Cardiac septum (tissue), 1 donor: ENCODE data around the gene MYH13. TPM values are rescaled to one million over a fixed set of nuclear protein-coding genes. Genes with fewer than 3 reads are reported as not detected.

Experiments
- DNase-seq: peaks from one replicate; pipeline ENCODE4 v3.0.0-alpha.2; 2020; ENCODE audit warnings: low spot score
- intact Hi-C: fragments of 100-400 bp; cut with DNase I; formaldehyde crosslinking; loops from one replicate; pipeline ENCODE4 v1.14.0; 2022
- total RNA-seq: library from RNA; stranded (reverse); fragmentation: NEBNext Ultra II Directional; extraction: Animal tissue kit (Norgen Biotek cat#: 25700); gene quantifications from one replicate; pipeline ENCODE4 v1.2.1, GENCODE V29; 2021
- donor health status: DM: no; HTN: no; CAD: no.

MYH13 gene
- total RNA-seq, 1 donor from 2014 or later = not detected

DNA sequence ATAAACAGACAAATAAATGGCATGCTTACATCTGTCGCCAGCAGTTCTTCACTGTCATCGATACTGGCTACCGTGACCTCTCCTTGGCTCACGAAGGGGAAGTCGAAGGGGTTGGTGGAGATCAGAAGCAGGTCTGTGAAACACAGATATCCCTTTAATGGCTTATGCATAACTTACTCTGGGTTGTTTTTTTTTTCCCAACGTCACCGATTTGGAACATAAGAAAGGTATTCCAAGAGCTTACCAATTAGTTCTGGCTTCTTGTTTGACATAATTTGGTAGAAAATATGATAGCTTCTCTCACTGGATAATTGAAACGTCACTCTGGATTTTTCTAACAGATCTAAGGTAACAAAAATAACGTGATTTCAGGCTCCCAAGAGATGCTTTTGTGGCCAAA lies 18.2 kb downstream of the MYH13 start:
- intact Hi-C loops = no loop called here
- no peak for DNase-seq

DNA sequence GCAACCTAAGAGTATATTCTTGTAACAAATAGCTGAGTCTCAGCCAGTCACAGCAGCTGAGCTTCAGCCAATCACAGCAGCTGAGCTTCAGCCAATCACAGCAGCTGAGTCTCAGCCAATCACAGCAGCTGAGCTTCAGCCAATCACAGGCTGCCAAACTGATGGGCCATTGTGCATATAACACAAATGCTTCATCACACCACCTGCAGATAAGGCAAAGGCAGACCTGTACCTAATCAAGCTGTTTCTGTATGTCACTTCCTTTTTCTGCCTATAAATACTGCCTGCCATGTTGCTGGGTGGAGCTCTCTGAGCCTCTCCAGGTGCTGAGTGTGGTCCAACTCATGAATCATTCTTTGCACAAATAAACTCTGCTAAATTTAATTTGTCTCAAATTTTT lies 19.9 kb downstream of the MYH13 start:
- intact Hi-C loops = no loop called here
- DNase-seq = no peak

DNA sequence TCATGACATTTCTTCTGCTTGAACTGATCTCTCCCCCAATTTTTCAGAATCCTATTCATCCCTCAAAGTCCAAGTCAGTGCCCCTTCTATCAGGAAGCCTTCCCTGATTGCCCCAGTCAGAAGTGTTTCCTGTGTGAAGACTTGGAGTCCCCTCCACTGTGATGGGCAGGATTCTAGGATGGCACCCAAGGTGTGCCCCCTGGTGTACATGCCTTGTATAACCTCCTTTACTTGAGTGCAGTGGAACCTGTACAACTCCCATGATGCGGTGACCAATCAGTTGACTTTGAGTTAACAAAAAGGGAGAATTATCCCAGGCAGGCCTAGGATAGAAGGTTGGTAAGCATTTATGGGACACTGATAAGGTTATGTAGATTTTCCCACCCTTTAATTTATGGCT lies 23.4 kb downstream of the MYH13 start:
- DNase-seq = no peak
- intact Hi-C loops = no loop called here

DNA sequence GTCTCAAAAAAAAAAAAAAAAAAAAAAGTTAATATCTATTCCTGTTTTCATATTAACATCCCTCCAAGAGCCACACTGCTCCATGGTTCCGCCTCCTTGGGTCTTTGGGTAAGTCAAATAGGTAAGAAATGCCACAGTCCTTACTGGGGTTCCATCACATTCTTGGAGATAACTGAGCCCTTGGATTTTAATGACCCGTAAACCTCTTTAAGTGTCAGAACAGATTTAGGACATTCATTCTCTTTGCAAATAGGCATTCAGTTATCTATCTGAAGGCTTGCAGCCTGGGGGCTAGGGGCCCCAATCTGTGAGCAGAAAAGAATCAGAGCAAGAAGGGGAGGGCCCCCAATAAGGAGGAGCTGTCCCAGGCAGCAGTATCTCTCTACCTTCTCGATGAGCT lies 28.0 kb downstream of the MYH13 start:
- intact Hi-C loops = no loop called here
- no peak for DNase-seq

DNA sequence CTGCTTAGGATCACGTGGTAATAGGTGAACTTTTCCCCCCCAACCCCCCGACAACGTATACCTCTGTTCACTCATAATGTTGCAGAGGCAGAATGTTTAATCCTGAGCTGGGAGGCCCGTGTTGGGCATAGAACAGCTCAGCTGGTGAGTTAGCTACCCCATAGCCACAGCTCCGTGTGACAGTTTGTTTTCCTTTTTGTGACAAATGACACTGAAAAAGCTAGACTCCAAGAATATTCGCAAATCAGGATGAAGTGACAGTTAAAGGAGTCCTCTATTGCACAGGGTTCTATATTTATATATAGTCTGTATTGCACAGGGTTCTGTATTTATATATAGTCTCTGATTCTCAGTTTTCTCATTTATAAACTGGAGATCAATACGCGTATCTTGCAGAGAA lies 33.8 kb downstream of the MYH13 start:
- intact Hi-C loops = no loop called here

DNA sequence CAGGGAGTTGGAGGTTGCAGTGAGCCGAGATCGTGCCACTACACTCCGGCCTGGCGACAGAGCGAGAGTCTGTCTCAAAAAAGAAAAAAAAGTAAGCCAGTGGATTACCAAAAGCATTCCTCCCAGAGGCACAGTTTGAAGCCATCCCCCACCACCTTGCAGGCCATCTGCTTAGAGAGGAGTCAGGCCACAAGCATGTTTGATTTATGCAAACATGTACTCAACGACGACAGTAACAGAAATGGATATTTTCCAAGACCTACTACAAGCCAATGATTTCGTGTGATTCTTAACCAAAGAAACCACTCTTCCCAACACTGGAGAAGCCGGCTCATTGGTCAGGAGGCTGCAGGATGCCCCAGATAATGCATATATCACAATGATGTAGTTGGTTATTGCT lies 34.8 kb downstream of the MYH13 start:
- intact Hi-C loops = no loop called here
- DNase-seq = no peak

More for the DNA sequence above, 33.8 kb downstream of the MYH13 start:
- DNase-seq = no peak

DNA sequence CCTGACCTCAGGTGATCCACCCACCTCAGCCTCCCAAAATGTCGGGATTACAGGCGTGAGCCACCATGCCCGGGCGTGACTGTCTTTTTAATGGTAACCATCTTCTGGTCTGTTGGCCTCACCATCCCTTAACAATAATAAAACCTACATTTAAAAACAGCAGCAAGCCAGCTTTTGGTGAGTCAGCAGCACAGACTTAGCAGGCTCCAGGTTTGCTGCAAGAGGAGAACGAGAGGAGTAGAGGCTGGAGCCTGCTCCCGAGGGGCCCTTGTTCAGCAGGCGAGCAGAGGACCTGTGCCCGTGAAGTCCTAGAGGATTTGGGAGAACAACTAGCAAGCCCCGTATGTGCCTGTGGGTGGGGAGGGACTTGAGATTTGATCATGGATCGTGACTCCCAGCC lies 35.7 kb downstream of the MYH13 start:
- DNase-seq = no peak
- intact Hi-C loops = no loop called here

DNA sequence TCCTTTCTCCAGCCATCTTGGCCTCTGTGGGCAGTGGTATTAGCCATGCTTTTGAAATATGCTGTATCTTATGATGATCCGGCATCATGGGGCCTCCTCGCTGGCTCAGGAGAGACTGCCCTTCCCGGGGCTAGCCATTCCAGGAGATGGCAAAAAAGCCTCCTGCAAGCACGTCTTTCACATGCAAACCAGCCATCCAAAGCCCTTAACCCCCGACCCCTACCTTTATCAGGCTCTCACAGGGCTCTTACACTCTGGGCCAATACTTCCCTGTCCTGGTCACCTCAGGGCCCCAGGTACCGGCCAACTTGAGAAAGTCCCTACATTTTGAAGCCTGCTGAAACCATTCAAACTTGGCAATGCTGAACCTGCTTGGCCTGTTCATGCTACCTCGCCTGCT lies 36.4 kb downstream of the MYH13 start:
- no peak for DNase-seq
- intact Hi-C loops = no loop called here

DNA sequence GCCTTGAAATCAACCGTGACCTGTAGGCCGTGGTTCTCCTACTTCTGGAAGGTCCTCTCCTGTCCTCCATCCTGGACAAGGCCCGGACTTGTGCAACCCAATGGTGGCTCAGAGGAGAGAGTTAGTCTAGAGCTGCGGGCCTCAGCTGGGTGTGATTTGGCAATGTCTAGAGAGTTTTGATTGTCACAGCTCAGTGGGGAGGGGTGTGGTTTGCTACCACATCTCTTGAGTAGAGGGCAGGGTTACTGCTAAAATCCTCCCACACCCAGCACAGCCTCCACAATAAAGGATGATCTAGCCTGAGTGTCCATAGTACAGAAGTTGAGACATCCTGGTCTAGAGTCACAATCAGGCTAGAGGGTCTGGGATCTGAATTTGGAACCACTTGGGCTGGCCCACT lies 40.3 kb downstream of the MYH13 start:
- DNase-seq = no peak
- intact Hi-C loops = no loop called here

DNA sequence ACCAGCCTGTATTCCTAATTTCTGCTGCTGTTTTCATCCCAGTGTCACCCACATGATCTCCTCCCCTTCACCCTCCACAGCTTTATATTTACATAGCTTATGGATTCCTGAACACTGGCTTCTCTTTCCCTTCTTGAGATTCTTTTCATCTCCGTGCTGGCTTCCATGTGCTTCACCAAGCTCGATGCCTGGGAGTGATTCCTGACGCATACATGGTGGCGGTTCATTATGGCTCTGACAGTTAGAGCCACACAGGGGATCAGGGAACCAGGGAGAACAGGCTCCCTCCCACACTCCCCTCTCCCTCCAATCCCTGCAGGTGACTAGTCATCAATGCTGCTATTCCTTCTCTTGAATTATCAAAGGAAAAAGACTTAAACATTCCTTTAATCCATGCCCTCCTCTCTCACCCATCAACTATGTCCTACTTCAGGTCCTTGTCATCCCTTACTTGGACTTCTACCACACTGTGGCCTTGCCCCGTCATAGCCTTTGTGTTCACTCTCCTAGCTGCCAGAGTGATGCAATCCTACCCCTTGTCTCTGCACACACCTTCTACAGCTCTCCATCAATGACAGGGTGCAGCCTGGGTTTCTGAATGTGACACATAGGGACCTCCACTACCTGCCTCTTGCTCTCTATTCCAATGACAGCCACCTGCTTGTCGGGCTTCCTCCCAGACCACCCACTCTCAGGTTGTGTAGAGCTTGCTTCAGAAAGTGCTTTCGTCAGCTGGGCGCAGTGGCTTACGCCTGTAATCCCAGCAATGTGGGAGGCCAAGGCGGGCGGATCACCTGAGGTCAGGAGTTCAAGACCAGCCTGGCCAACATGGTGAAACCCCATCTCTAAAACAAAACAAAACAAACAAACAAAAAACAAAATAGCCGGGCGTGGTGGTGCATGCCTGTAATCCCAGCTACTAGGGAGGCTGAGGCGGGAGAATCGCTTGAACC lies 43.6 kb downstream of the MYH13 start:
- no peak for DNase-seq
- intact Hi-C loops = no loop called here

DNA sequence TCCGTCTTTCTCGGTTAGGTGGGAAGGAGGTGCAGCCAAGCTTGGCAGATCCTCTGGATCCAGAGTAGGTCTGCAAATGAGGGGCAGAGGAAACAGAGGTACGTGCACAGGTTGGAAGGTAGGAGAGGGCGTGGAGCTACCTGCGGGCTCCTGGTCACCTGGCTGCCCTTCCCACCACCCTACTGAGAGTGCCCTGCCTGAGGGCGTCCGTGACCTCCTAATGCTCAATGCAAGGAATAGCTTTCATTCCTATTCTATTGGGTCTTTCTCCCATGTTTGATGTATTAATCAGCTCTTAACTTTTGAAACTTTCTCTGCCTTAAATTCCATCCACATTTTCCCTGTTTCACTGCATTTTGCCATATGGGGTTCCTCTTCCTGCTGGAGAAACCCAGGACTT lies 44.6 kb downstream of the MYH13 start:
- DNase-seq = no peak
- intact Hi-C loops = no loop called here

DNA sequence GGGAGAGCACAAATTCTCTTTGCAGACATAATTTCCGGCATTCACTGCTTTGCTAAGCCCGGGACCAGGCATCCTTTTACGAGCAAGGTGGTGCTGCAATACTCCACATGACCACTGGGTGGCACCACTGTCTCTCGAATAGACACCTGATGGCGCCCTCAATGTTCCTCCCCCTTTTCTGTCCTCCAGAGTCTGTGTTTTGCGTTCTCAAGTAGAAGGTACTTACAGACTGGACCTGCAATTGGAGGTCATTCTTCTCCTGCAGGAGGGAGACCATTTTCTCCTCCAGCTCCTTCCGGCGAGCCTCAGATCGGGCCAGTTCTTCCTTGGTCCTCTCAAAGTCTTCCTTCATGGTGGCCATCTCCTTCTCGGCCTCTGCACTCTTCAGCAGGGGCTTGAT lies 45.2 kb downstream of the MYH13 start:
- intact Hi-C loops = loop anchor here (1.0 kb wide), 1 partner anchor 287 kb away; no protein-coding TSS in a partner anchor
- no peak for DNase-seq

DNA sequence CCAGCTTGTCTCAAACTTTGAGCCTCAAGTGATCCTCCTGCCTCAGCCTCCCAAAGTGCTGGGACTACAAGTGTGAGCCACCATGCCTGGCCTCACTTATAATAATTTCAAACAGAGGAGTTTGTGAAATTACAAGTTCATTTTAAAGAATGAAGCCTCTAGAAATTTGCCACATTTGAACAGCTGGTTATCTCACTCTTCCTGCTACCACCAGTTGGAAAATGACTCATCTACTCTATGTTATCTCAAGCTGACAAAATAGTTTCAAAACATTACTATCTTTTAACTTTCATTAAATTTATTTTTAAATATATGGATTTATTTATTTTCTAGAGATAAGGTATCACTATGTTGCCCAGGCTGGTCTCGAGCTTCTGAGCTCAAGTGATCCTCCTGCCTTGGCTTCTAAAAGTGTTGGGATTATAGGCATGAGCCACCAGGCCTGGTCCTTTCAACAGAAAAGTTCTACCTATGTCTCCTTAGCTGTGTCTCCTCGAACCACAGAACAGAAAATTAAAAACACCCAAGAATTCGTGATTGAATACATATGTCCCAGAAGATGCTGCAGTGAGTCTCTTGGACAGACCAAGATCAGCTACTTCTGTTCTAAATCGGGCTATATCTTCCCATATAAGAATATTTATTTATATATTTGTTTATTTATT lies 47.6 kb downstream of the MYH13 start:
- intact Hi-C loops = no loop called here
- DNase-seq = no peak

DNA sequence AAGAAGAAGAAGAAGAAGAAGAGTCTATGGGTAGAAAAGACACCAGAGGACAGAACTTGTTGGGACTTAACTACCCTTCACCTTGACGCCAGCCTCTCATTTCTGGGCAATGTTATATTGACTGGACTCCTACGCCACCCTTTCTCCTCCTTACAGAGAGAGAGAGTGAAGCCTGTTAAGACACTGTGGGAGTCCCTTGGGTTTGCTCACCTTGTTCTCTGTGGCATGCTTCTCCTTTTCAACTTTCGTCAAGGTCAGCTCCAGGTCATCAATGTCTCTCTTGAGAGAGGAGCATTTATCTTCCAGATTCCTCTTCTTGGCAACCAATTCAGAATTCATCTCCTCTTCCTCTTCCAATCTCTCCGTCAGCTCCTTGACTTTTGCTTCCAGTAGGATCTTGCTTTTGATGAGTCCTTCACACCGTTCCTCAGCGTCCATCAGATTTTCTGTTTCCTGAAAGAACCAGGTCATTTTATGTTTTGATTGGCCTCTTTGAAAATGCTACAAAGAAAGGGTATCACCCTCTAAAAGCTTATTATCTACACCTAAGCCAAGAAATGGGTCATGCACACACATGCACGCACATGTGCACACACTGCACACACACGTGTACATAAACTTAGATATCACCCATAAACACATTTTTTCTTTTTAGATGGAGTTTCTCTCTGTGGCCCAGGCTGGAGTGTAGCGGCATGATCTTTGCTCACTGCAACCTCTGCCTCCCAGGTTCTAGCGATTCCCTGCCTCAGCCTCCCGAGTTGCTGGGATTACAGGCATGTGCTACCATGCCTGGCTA lies 48.8 kb downstream of the MYH13 start:
- intact Hi-C loops = no loop called here
- DNase-seq = no peak

DNA sequence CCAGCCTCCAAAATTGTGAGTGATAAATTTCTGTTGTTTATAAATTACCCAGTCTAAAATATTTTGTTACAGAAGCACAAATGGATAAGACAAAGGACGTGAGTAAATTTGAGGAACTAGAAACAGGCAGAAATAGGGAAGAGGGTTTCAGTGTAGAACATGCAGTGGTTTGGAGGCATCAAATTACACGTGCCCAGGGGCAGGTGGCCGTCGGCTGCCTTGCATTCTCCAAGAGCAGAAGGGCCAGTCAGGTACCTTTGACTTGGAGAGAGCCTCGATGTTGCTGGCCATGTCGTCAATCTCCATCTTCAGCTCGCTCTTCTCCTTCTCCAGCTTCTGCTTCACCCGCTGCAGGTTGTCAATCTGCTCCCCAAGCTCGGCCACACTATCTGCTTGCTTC lies 54.3 kb downstream of the MYH13 start:
- intact Hi-C loops = loop anchor here (10.0 kb wide), 1 partner anchor 64 kb away; no protein-coding TSS in a partner anchor
- DNase-seq = no peak

DNA sequence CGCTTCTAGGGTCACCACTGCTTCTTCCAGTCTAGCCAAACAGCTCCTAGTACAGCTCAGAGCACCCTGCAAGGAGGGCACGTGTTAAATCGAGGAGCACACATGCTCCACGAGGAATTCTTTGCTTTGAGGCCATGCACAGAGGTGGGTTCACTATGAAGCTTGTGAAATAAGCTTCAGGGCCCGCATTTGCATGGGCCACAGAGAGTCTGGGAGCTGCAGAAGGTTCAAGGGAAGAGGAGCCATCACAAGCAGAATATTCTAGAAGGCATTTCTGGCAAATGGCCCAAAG lies 55.3 kb downstream of the MYH13 start:
- DNase-seq = no peak
- intact Hi-C loops = loop anchor here (10.0 kb wide), 1 partner anchor 63 kb away; no protein-coding TSS in a partner anchor

DNA sequence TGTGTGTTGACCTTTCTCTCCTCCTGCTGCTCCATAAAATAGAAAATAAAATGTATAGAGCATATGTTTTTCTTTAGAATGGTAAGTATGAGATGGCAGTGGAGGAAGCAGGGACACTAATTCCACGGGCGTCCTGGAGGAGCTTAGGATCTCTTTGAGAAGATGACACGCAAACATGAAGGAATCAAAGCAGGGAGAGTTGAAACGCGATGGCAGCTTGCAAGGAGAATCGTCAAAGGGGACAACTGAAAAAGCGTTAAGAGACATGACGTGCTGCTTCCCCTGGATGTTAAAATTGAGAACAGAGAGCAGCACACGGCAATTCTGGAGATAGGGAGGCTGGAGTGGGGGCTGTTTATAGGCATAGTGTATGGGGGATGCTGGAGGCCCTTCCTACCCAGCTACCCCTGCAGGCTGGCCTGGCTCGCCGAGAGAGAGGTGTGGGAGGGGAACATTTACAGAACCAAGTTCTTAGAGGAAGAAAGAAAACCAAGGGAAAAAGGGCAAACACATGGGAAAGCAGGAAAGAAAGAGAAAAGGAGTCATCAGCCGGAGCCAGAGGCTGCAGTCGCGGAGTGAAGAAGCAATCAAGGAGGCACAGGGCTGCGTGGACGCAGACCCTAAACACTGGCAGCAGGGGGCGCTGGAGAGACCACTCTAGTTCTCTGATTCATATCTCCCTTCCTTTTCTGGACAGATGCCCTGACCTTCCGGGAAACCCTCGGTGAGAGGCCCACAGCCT lies 55.8 kb downstream of the MYH13 start:
- intact Hi-C loops = loop anchor here (10.0 kb wide), 1 partner anchor 62 kb away; no protein-coding TSS in a partner anchor
- DNase-seq = no peak

DNA sequence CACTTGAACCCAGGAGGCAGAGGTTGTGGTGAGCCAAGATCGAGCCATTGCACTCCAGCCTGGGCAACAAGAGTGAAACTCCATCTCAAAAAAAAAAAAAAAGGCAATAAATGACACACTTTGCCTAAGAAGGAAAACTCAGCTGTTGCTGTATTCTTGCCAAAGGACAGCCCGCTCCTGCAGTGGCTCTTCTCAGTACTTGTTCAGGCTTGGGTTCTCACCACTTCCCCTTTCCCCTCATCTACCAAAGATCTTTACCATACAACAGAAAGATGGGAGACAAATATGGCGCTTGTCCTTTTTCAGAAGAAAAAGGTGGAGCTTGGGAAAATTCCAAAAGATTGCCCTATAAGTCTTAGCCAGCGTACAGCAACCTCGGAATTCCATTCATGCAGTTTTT lies 58.5 kb downstream of the MYH13 start:
- intact Hi-C loops = loop anchor here (10.0 kb wide), 1 partner anchor 60 kb away; no protein-coding TSS in a partner anchor
- DNase-seq = no peak

DNA sequence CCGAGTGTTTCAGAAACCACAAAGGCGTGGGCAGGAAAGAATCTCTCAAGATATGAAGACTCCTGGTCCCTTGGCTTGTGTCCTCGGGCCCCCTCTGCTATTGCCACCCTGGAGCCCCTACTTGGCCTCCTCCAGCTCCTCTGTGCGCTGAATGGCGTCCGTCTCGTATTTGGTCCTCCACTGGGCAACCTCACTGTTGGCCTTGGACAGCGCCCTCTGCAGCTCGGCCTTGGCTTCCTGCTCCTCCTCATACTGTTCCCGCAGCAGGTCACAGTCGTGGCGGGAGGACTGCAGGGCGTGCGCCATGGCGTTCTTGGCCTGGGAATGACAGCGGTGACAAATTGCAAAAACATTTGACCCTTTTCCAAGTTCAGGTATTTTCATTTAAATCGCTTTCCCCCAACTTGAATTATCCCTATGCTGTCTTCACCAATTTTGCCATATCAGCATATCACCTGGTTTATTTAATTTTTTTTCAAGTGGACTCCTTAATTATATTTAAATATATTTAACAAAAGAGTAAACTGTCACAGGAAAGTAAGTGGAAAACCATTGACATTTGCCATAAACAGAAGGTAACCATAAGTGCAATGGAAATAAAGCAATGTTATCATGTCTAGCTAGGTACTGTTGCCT lies 59.7 kb downstream of the MYH13 start:
- DNase-seq = no peak
- intact Hi-C loops = loop anchor here (10.0 kb wide), 1 partner anchor 58 kb away; no protein-coding TSS in a partner anchor
